Natural killer cell treated with Interleukin-12 subunit alpha and Interleukin-12 subunit beta and Interleukin-15 and Interleukin-18, amount 100 ng/mL, for 72 hours (primary cell): ENCODE measurements around the gene MESP2. TPM values are rescaled to one million over a fixed set of nuclear protein-coding genes. Genes with fewer than 3 reads are reported as not detected.

Experiments
- ATAC-seq, 2 donors: fragments of 150-1000 bp; cut with Tn5 transposase in 1 of 2; sonication (Bioruptor Pico), chemical (Tn5 transposase) in 1 of 2; 2 replicates each; pipeline ENCODE4 v1.10.0; 2021
- DNase-seq: peaks from one replicate; pipeline ENCODE4 v3.0.0; 2022; ENCODE audit warnings: low spot score
- H3K27ac Mint-ChIP-seq, 2 donors: 1 replicate in 1 of 2; 2 replicates in 1 of 2; pipeline ENCODE4 v1.8.0; 2022; ENCODE audit warnings: mixed read lengths in 2 of 2, mild to moderate bottlenecking in 1 of 2, moderate library complexity in 1 of 2
- H3K27me3 Mint-ChIP-seq, 2 donors: 1 replicate in 1 of 2; 2 replicates in 1 of 2; pipeline ENCODE4 v1.8.0; 2022; ENCODE audit warnings: mixed read lengths in 2 of 2
- H3K36me3 Mint-ChIP-seq: one replicate; pipeline ENCODE4 v1.8.0; 2022; ENCODE audit warnings: mixed read lengths
- H3K4me1 Mint-ChIP-seq, 2 donors: 1 replicate in 1 of 2; 2 replicates in 1 of 2; pipeline ENCODE4 v1.8.0; 2022; ENCODE audit warnings: low read depth in 2 of 2, mixed read lengths in 2 of 2, mild to moderate bottlenecking in 1 of 2
- H3K4me3 Mint-ChIP-seq: one replicate; pipeline ENCODE4 v1.8.0; 2022; ENCODE audit warnings: mixed read lengths
- H3K9me3 Mint-ChIP-seq: 2 replicates; pipeline ENCODE4 v1.8.0; 2022; ENCODE audit warnings: mixed read lengths
- total RNA-seq, 2 donors: library from RNA; stranded (reverse); gene quantifications; one replicate each; pipeline ENCODE4 v1.2.3, GENCODE V29; 2022

MESP2 gene
- total RNA-seq, 2 donors from 2014 or later = not detected

DNA sequence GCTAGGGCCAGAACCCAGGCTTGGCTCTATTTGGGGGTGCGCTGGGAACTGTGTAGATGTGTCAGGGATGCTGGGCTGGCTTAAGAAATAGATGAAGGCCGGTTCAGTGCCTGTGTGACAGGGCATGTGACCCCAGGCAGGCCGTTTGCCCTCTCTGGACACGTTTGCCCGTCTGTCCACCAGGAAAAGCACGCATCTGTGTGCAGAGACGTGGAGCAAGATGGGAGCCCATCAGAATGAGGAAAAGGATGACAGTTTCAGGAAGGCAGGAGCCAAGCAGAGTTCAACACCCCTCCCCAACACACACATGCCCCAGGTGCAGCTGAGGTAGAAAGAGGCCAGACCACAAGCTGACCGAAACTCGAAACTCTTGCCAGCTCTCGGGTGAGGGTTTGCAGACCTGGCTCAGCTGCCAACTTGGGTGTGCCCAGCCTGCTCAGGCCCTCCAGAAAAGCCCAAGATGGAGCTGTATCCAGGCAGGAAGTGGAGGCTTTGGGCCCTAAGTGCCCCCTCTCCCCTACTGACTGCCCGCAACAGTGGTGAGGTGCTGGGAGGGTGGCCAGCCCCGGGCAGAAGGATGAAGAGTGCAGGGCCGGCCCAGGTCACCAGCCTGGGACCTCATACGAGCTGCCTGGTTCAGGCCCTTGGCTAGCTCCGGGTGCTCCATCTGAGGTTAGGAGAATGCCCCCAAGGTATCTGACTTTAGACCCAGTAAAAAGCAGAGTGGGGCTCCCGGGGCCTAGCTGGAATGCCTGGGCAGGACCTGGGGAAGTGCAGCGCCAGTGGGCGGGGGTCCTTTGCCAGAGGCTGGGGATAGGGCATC, 14.9 kb upstream of the MESP2 start:
- H3K27ac Mint-ChIP-seq = no peak overlapping the region
- H3K27me3 Mint-ChIP-seq = peaks cover 0 to 6% of the 10 kb centered on the region in 2 donors
- H3K4me1 Mint-ChIP-seq = peaks cover 0 to 3% of the 10 kb centered on the region in 2 donors
- H3K36me3 Mint-ChIP-seq = no peaks in the 10 kb centered on the region
- no peak for ATAC-seq
- H3K9me3 Mint-ChIP-seq = no peaks in the 10 kb centered on the region
- DNase-seq = no peak
- no peak overlapping the region for H3K4me3 Mint-ChIP-seq

- Mint-ChIP-seq H3K4me1 (peaks cover 0 to 3% of the 10 kb centered on the region in 2 donors), H3K27me3 (peaks cover 0 to 6% of the 10 kb centered on the region in 2 donors), H3K9me3 (no peaks in the 10 kb centered on the region), H3K36me3 (no peaks in the 10 kb centered on the region), H3K27ac (no peak overlapping the region), H3K4me3 (no peak overlapping the region)
- DNase-seq (no peak), ATAC-seq (no peak)
These were observed 14.2 kb upstream of the MESP2 start for GRCh38 chr15:89761929-89762328.

DNA sequence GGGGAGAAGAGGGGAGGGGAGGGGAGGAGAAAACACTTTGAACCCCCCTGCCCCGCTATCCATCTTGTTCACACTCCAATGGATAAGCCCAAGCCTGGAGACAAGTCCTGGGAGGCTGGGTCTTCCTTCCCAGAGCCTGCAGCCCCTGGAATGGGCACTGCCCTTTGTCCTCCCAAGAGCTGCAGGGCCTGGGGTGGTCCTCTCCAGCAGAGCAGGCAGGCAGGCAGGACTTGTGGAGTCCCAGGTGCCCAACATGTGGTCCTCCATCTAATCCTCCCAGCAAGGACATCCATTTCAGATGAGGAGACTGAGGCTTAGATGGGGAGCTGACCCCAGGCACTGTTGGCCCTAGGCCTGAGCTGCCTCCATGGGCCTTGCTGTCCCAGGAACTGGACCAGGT, 10.4 kb upstream of the MESP2 start:
- H3K36me3 Mint-ChIP-seq = no peaks in the 10 kb centered on the region
- H3K4me3 Mint-ChIP-seq = no peak overlapping the region
- no peak overlapping the region for H3K27ac Mint-ChIP-seq
- ATAC-seq (no peak), DNase-seq (no peak)
- no peaks in the 10 kb centered on the region for H3K27me3 Mint-ChIP-seq
- H3K4me1 Mint-ChIP-seq = peaks cover 0 to 3% of the 10 kb centered on the region in 2 donors
- H3K9me3 Mint-ChIP-seq = no peaks in the 10 kb centered on the region

DNA sequence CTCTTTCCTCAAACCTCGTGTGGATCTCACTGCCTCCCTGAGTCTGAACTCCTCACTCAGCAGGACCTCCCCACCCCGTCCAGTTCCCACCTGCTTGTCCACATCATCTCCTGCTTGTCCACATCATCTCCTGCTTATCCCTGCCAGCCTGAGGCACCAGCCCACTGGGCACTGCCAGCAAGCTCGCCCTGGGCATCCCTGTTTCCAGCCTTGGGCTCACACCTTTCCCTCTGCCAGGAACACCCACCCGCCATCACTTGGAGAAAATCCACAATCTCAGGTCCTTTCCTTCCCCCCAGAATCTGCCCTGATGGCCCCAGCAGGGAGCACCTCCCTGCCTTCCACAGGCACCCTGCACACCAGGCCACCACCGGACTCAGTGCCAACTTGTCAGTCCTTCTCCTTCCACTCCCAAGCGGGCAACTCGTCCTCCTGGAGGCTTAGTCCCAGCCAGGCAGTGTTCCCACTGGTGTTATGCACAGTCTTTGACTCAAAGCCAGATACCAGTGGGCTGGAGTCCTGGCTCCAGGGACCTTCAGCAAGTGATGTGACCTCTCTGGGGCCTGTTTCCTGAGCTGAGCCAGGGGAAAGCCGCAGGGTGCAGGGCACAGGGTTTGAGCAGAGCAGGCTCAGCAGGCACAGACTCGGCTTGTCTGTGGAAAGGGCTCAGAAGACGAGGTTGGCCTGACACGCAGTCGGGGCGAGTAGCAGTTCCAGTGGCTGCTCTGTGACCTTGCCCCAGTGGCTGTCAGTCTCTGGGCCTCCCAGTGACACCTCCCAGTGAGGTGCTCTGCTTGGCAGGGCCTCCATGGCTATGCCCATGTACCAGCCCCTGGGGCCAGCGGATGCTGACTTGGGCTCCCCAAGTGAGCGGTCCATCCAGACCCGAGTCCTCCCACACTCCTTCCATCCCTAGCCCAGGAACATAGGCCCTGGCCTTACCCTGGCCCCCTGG, 9.5 kb upstream of the MESP2 start:
- DNase-seq (no peak), ATAC-seq (peak in 1 of 2 donors; percentile 20)
- Mint-ChIP-seq H3K27me3 (no peaks in the 10 kb centered on the region), H3K4me1 (no peaks in the 10 kb centered on the region), H3K4me3 (no peak overlapping the region), H3K27ac (no peak overlapping the region), H3K36me3 (no peaks in the 10 kb centered on the region), H3K9me3 (no peaks in the 10 kb centered on the region)

GRCh38 chr15:89767411-89767915, 8.7 kb upstream of the MESP2 start:
- H3K27me3 Mint-ChIP-seq = no peaks in the 10 kb centered on the region
- peak; percentile 11 to 41 for ATAC-seq
- no peak overlapping the region for H3K4me3 Mint-ChIP-seq
- no peaks in the 10 kb centered on the region for H3K4me1 Mint-ChIP-seq
- H3K36me3 Mint-ChIP-seq = no peaks in the 10 kb centered on the region
- H3K27ac Mint-ChIP-seq = no peak overlapping the region
- no peaks in the 10 kb centered on the region for H3K9me3 Mint-ChIP-seq
- DNase-seq = no peak

DNA sequence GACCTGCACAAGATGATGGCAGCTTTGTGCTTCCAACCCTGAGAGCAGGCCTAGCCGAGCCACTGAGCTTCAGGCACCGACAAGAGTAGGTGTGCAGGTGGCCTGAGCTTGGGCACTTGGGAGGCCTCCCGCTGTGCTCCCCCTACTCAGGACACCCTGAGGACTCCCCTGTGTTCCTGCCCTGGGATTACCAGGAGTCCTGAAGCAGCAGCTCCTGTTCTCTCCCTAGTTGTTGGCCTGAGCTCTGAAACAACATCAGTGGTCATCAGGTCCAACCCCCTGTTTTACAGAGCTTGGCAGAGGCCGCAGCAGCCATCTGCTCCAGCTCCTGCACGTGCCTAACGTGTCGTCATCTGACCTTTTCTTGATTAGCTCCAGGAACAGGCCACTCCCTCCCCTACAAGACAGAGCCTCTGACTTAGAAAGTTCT, 8.0 kb upstream of the MESP2 start:
- Mint-ChIP-seq H3K4me3 (no peak overlapping the region), H3K27me3 (no peaks in the 10 kb centered on the region), H3K36me3 (no peaks in the 10 kb centered on the region), H3K9me3 (no peaks in the 10 kb centered on the region), H3K27ac (no peak overlapping the region), H3K4me1 (no peaks in the 10 kb centered on the region)
- ATAC-seq = peak; percentile 5 to 33
- DNase-seq = no peak

DNA sequence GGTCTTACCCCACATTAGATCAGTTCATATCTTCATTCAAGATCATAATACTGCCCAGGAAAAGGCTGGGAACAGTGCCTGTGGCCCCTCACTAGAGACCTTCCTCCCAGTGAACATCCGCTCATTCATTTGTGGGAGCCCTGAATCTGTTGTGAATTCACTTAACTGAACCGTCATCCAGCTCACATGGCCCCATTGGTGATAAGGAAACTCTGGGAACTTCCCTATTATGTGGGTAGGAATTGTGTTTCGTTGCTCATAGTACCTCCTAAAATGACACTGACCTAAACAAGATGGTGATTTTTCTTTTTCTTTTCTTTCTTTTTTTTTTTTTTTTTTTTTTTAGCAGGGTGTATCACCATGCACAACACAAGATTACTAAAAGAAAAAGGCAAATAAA, 6.8 kb upstream of the MESP2 start:
- Mint-ChIP-seq H3K36me3 (no peaks in the 10 kb centered on the region), H3K4me1 (no peaks in the 10 kb centered on the region), H3K27me3 (no peaks in the 10 kb centered on the region), H3K27ac (no peak overlapping the region), H3K4me3 (no peak overlapping the region), H3K9me3 (no peaks in the 10 kb centered on the region)
- no peak for ATAC-seq
- DNase-seq = no peak

GRCh38 chr15:89770041-89770440, 6.1 kb upstream of the MESP2 start:
- Mint-ChIP-seq H3K27me3 (no peaks in the 10 kb centered on the region), H3K27ac (no peak overlapping the region), H3K4me3 (no peak overlapping the region), H3K4me1 (no peaks in the 10 kb centered on the region), H3K9me3 (no peaks in the 10 kb centered on the region), H3K36me3 (no peaks in the 10 kb centered on the region)
- no peak for ATAC-seq
- no peak for DNase-seq

DNA sequence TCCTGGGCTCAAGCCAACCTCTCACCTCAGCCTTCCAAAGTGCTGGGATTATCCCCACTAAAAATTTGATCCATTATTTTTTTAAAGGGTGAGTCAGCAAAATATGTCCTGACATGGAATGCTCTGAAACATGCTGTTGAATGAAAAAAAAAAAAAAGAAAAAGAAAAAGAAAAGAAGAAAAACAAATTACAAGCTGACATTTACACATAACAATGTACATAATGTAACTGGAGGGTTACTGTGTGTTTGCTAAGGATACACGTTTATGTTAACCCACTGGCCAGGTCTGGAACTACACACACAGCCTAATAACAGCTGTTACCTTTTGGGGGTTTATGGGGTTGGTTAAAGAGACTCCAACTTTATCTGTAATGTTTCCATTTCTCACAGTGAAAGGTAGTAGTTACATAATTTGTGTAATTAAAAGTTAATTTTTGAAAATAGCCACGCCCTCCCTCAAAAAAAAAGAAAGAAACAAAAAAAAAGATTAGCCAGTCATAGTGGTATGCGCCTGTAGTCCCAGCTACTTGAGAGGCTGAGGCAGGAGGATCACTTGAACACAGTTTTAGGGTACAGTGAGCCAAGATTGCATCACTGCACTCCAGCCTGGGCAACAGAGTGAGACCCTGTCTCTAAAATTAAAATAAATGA, 3.1 kb upstream of the MESP2 start:
- no peaks in the 10 kb centered on the region for H3K9me3 Mint-ChIP-seq

DNA sequence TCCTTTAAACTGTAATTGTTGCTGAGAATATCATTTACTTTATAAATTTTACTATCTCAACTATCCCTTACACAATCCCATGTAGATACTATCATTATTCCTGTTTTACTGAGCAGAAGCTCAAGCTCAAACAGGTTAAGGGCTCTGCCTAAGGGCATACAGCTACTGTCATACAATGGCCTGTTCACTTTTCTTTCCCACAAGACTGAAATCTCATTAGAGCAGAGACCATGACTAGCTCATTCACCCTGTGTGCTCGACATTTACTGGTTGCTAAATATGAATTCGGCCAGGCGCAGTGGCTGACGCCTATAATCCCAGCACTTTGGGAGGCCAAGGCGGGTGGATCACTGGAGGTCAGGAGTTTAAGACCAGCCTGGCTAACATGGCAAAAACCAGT, 1.6 kb upstream of the MESP2 start:
- Mint-ChIP-seq H3K27ac (no peak overlapping the region), H3K27me3 (peaks cover 0 to 2% of the 10 kb centered on the region in 2 donors), H3K4me1 (no peaks in the 10 kb centered on the region), H3K36me3 (no peaks in the 10 kb centered on the region), H3K9me3 (no peaks in the 10 kb centered on the region), H3K4me3 (no peak overlapping the region)
- no peak for DNase-seq
- ATAC-seq = no peak

More for the DNA sequence above, 3.1 kb upstream of the MESP2 start:
- no peak overlapping the region for H3K4me3 Mint-ChIP-seq
- H3K4me1 Mint-ChIP-seq = no peaks in the 10 kb centered on the region
- H3K27ac Mint-ChIP-seq = no peak overlapping the region
- no peaks in the 10 kb centered on the region for H3K27me3 Mint-ChIP-seq
- DNase-seq (no peak), ATAC-seq (no peak)
- H3K36me3 Mint-ChIP-seq = no peaks in the 10 kb centered on the region

DNA sequence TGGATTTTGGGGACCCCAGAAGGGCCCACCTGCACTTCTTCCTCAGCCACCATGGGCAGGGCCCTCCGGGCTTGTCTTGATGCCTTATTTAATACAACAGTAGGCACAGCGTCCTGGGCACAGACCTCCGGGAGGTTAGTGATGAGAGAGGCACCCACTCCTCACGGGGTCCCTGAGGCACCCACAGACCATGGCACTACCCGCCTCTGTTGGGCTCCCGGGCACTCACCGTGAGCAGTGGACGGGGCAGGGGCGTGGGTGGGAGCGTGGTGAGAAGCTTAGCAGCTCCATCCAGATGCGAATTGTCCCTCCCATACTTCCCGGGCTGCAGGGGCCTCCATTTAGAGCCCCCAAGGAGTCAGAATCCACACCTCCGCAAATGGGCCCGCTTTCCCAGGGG, 317 bp upstream of the MESP2 start:
- peaks cover 0 to 6% of the 10 kb centered on the region in 2 donors for H3K4me1 Mint-ChIP-seq
- H3K9me3 Mint-ChIP-seq = no peaks in the 10 kb centered on the region
- ATAC-seq (no peak), DNase-seq (no peak)
- no peaks in the 10 kb centered on the region for H3K36me3 Mint-ChIP-seq
- H3K4me3 Mint-ChIP-seq = peak overlapping the region; percentile 39
- no peak overlapping the region for H3K27ac Mint-ChIP-seq
- peaks cover 6 to 9% of the 10 kb centered on the region in 2 donors for H3K27me3 Mint-ChIP-seq

- H3K27ac Mint-ChIP-seq = no peak overlapping the region
- H3K36me3 Mint-ChIP-seq = no peaks in the 10 kb centered on the region
- peaks cover 9% of the 10 kb centered on the region in 2 donors for H3K27me3 Mint-ChIP-seq
- ATAC-seq = no peak
- DNase-seq = no peak
- H3K4me1 Mint-ChIP-seq = peaks cover 0 to 7% of the 10 kb centered on the region in 2 donors
- H3K4me3 Mint-ChIP-seq = no peak overlapping the region
- H3K9me3 Mint-ChIP-seq = no peaks in the 10 kb centered on the region
These were observed 1.1 kb downstream of the MESP2 start for GRCh38 chr15:89777073-89777751.

DNA sequence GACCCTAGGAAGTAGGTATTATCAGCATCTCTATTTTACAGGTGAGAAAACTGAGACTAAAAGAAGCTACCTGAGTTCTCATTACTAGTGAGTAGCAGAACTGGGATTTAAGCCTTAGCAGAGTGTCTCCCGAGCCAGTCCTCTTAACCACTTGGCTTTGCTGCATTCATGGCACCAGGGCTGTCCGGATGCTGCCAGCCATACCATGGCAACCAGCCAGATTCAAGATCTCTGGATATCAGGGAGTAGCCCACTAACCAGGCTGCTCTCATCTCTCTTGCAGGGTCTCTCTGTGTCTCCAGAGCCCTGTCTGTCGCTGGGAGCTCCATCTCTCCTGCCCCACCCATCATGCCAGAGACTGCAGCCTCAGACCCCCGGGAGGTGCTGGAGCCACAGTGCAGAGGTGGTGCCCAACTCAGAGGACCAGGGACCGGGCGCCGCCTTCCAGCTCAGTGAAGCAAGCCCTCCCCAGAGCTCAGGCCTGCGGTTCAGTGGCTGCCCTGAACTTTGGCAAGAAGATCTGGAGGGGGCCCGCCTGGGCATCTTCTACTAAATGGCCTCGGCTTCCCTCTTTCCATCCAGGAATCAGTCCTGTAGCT, 1.7 kb downstream of the MESP2 start:
- H3K4me3 Mint-ChIP-seq = no peak overlapping the region

More for the DNA sequence above, 1.7 kb downstream of the MESP2 start:
- Mint-ChIP-seq H3K27me3 (peaks cover 9% of the 10 kb centered on the region in 2 donors), H3K36me3 (no peaks in the 10 kb centered on the region), H3K9me3 (no peaks in the 10 kb centered on the region), H3K4me1 (peaks cover 0 to 7% of the 10 kb centered on the region in 2 donors), H3K27ac (no peak overlapping the region)
- no peak for ATAC-seq
- DNase-seq = no peak
